C4-2B (cell line): ENCODE data around the gene FOXL3.

ENCODE experiments used
- CTCF ChIP-seq: fragments of 450-650 bp; conservative IDR thresholded peaks from 2 replicates; pipeline ENCODE4 v1.5.1; 2017; ENCODE audit warnings: mild to moderate bottlenecking
- ZFX ChIP-seq: fragments of 450-650 bp; IDR thresholded peaks from 2 replicates; pipeline ENCODE4 v1.6.1; 2017

GRCh38 chr7:255038-255435 is 34.9 kb upstream of the FOXL3 start:
- TF ChIP-seq CTCF, result no peak
- TF ChIP-seq ZFX, result no peak
